Measurements from ENCODE around the gene SH3BGR. TPM values are rescaled to one million over a fixed set of nuclear protein-coding genes. Genes with fewer than 3 reads are reported as not detected.

Gene SH3BGR
- total and polyA plus RNA-seq, 2 of the 4 experiments (the other 2 are of a cell fraction): 1.6 to 2.0 TPM

- BruUV-seq (replicated peaks): no TSS peak
- ATAC-seq (ENCODE audit: low read depth): peak; percentile 60
- no peak overlapping the region for H2AFZ ChIP-seq (replicated peaks; ENCODE audit: low read length, poor library complexity)
- ChIA-PET POLR2A (ENCODE audit: unreplicated experiment) (no interaction called here), CTCF (interaction anchor here (0.5 to 1.5 kb wide), 14 partner anchors 9 to 1354 kb away, joined by 3 to 8 read pairs (median 3); no protein-coding TSS in a partner anchor)
- dilution Hi-C loops (cut with HindIII; ENCODE audit: low sequenced_read_pairs, unreplicated experiment) (no loop called here), in situ Hi-C loops (cut with MboI; ENCODE audit: low sequenced_read_pairs) (no loop called here), intact Hi-C loops (cut with micrococcal nuclease) (loop anchor here (2.0 kb wide), 1 partner anchor 129 kb away; the partner anchor contains the start of gene BRWD1)
- no peak overlapping the region for H3K9ac ChIP-seq (ENCODE audit: low read depth, low read length)
- no peak overlapping the region for H3K4ac ChIP-seq (ENCODE audit: low read depth, low read length)
- H4K5ac ChIP-seq (ENCODE audit: low read depth, low read length): no peak overlapping the region
- no peaks in the 10 kb centered on the region for H3K27me3 ChIP-seq (ENCODE audit: control insufficient read depth, insufficient read depth, low read length)
- no peak overlapping the region for H3K56ac ChIP-seq (ENCODE audit: extremely low read depth, insufficient read depth, low read length)
- WGBS, 2 experiments (ENCODE audit: extremely low coverage in 2 of 2, insufficient read length in 1 of 2): 38% methylated on average over 7 of the region's 13 CpGs; no CpG with 5 or more reads in 1 of the 2 experiments
- H2BK15ac ChIP-seq (ENCODE audit: low read depth, low read length): no peak overlapping the region
- no peak overlapping the region for H3K4me3 ChIP-seq (ENCODE audit: insufficient read depth, low read depth, low read length)
- H2AK9ac ChIP-seq (replicated peaks; ENCODE audit: low read depth, low read length, poor library complexity): no peak overlapping the region
- H2BK120ac ChIP-seq (ENCODE audit: low read depth, low read length): no peak overlapping the region
- H4K8ac ChIP-seq (ENCODE audit: low read depth in 2 of 2, low read length in 2 of 2): no peak overlapping the region
- no peak overlapping the region for H3K18ac ChIP-seq (ENCODE audit: low read depth, low read length)
- no peak overlapping the region for H3K14ac ChIP-seq (replicated peaks; ENCODE audit: low read depth, low read length)
- no peak overlapping the region for H3K23ac ChIP-seq (ENCODE audit: low read depth, low read length)
- H3K9me1 ChIP-seq (ENCODE audit: insufficient read depth, low read length): no peaks in the 10 kb centered on the region
- H3K27ac ChIP-seq (ENCODE audit: insufficient read depth, low read length): no peak overlapping the region
- H2BK20ac ChIP-seq (ENCODE audit: low read depth, low read length): no peak overlapping the region
- peak; percentile 68 for DNase-seq
- TF ChIP-seq RAD21 (IDR thresholded peaks at IDR 0.05; ENCODE audit: low read length) (peak; percentile 75), CTCF (conservative IDR thresholded peaks at IDR 0.05; ENCODE audit: low read depth, low read length) (peak; percentile 75), SMC3 (IDR thresholded peaks at IDR 0.05; ENCODE audit: low read depth, low read length) (peak; percentile 49), CEBPB (IDR thresholded peaks at IDR 0.05; ENCODE audit: low read depth, low read length) (no peak), BHLHE40 (IDR thresholded peaks at IDR 0.05; ENCODE audit: low read depth, low read length) (no peak)
- H3K4me2 ChIP-seq (ENCODE audit: low read depth, low read length): no peak overlapping the region
- no peak overlapping the region for H4K91ac ChIP-seq (ENCODE audit: insufficient read depth, low read depth, low read length)
- no peaks in the 10 kb centered on the region for H4K20me1 ChIP-seq (ENCODE audit: insufficient read depth, low read length)
- H3K4me1 ChIP-seq (ENCODE audit: control insufficient read depth, insufficient read depth, low read length): peaks cover 4% of the 10 kb centered on the region
- H3K9me3 ChIP-seq (ENCODE audit: control insufficient read depth, insufficient read depth, low read length): no peaks in the 10 kb centered on the region; the same call in 1 of the 2 replicates
- H2BK5ac ChIP-seq (ENCODE audit: low read depth, low read length, poor library complexity, severe bottlenecking): no peak overlapping the region
- no peak overlapping the region for H2AK5ac ChIP-seq (ENCODE audit: low read depth, low read length)
- H3K36me3 ChIP-seq (ENCODE audit: control insufficient read depth, insufficient read depth, low read length): no peaks in the 10 kb centered on the region
- H3K79me1 ChIP-seq (ENCODE audit: low read depth in 1 of 2, low read length in 2 of 2): no peaks in the 10 kb centered on the region
Observed at GRCh38 chr21:39441502-39442475, 10.0 kb upstream of the SH3BGR start.

Data from IMR-90 (cell line).